HAP-1 (cell line): ENCODE measurements around the gene NALCN.

Experiments
- DNase-seq, 2 experiments: peaks; one replicate each; pipeline ENCODE4 v3.0.0-alpha.2; 2016 to 2020; ENCODE audit warnings: low spot score in 2 of 2
- H3K27me3 ChIP-seq: fragments of 250-450 bp; sonication (Bioruptor Pico); 2 replicates; pipeline ENCODE4 v1.5.1; 2020; ENCODE audit warnings: low read depth, mild to moderate bottlenecking, moderate library complexity
- H3K36me3 ChIP-seq: fragments of 250-450 bp; sonication (Bioruptor Pico); replicated peaks from 2 replicates; pipeline ENCODE4 v1.5.1; 2020; ENCODE audit warnings: mild to moderate bottlenecking
- H3K4me1 ChIP-seq: fragments of 250-450 bp; sonication (Bioruptor Pico); 2 replicates; pipeline ENCODE4 v1.5.1; 2020; ENCODE audit warnings: mild to moderate bottlenecking
- H3K4me3 ChIP-seq: fragments of 250-450 bp; sonication (Bioruptor Pico); 2 replicates; pipeline ENCODE4 v1.5.1; 2020; ENCODE audit warnings: mild to moderate bottlenecking, moderate library complexity
- H3K9me3 ChIP-seq: fragments of 250-450 bp; sonication (Bioruptor Pico); 2 replicates; pipeline ENCODE4 v1.5.1; 2020; ENCODE audit warnings: mild to moderate bottlenecking, moderate library complexity
- in situ Hi-C: fragments of 300-500 bp; cut with MboI; formaldehyde crosslinking; loops from 3 replicates; pipeline ENCODE4 v1.14.3; 2020; ENCODE audit warnings: low sequenced_read_pairs, inconsistent platforms, mixed read lengths

Gene NALCN

GRCh38 chr13:101306773-101307172 is 109.5 kb downstream of the NALCN start:
- Histone ChIP-seq H3K9me3 (no peaks in the 10 kb centered on the region), H3K27me3 (no peaks in the 10 kb centered on the region), H3K4me3 (no peak overlapping the region), H3K4me1 (no peaks in the 10 kb centered on the region), H3K36me3 (no peaks in the 10 kb centered on the region)
- no peak for DNase-seq
- in situ Hi-C loops, result no loop called here

DNA sequence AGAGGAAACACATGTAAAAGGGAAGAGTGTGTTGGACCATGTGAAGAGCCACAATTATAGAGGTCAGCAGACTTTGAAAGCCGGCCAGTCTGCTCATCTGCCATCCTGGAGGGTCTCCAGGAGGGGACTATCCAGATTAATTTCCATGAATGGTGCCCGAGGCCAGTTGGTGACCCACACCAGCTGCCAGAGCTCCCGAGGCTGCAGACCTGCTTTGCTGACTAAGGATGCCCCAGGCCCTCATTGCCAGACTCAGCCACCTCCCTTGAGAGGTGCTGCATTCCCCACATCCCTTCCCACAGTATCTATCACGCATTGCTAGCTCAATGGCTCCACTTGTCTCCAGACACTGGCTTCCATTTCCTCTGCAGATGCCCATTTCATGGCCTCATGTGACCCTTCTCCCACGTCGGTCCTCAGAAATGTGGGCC is 110.3 kb downstream of the NALCN start:
- H3K4me3 ChIP-seq, result no peak overlapping the region
- in situ Hi-C loops, result no loop called here
- DNase-seq, result no peak
- no peaks in the 10 kb centered on the region for H3K4me1 ChIP-seq
- H3K27me3 ChIP-seq, result no peaks in the 10 kb centered on the region
- no peaks in the 10 kb centered on the region for H3K9me3 ChIP-seq
- no peaks in the 10 kb centered on the region for H3K36me3 ChIP-seq

DNA sequence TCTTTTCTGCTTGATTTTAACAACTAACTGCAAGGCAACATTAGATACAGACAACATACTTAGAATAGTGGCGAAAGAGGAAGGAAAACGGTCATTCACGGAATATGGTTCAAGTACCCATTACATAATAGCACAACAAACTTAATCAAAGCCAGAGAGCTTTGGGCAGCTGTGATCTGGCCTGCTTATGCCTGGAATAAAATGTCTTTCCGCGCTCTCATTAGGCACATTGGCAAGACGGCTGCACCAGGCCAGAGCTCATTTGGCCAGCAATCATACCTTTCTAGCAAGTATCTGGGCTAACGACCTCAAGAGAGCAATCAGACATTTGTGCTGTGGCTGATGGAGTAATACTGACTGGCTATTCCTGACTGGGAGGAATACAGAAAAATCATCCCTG is 112.8 kb downstream of the NALCN start:
- Histone ChIP-seq H3K4me1 (no peaks in the 10 kb centered on the region), H3K36me3 (no peaks in the 10 kb centered on the region), H3K27me3 (no peaks in the 10 kb centered on the region), H3K9me3 (no peaks in the 10 kb centered on the region), H3K4me3 (no peak overlapping the region)
- in situ Hi-C loops, result no loop called here
- no peak for DNase-seq

DNA sequence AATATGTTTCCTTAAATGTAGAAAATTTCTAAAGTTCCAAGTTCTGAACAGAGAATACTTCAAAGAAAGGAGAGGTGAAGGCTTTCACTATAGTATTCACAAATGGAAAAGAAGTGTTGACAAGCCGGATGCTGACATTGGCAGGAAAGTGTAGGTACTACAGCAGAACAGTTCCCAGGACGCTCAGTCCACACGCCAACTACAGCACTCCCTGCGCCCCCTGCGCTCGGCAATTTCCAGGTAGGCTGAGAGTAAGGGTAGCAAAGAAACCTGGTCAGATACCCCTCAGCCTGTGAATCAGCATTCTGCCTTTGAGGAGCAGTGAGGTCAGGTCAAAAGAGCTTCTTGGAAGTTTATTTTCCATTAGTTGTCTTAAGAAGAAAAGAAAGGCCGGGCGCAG is 115.3 kb downstream of the NALCN start:
- H3K9me3 ChIP-seq, result no peaks in the 10 kb centered on the region
- no peak for DNase-seq
- no peaks in the 10 kb centered on the region for H3K4me1 ChIP-seq
- H3K4me3 ChIP-seq, result no peak overlapping the region
- H3K36me3 ChIP-seq, result no peaks in the 10 kb centered on the region
- no peaks in the 10 kb centered on the region for H3K27me3 ChIP-seq
- in situ Hi-C loops, result no loop called here

GRCh38 chr13:101300531-101300930 is 115.8 kb downstream of the NALCN start:
- no peak for DNase-seq
- H3K36me3 ChIP-seq, result no peaks in the 10 kb centered on the region
- in situ Hi-C loops, result no loop called here
- H3K4me3 ChIP-seq, result no peak overlapping the region
- no peaks in the 10 kb centered on the region for H3K4me1 ChIP-seq
- no peaks in the 10 kb centered on the region for H3K27me3 ChIP-seq
- no peaks in the 10 kb centered on the region for H3K9me3 ChIP-seq

DNA sequence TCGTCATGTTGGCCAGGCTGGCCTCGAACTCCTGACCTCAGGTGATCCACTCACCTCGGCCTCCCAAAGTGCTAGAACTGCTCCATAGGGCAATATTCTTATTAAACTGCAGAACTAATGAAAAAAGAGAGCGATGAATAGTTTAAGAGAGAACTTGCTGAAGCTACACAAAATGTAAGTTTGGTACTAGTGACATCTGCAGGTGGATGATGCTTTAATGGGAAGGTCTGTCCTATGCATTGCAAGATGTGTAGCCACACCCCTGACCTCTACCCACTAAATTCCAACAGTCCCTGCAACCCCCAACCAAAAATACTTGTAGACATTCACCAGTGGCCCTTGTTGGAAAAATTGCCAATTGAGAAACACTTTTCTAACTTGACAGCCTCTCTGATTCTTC is 117.8 kb downstream of the NALCN start:
- Histone ChIP-seq H3K27me3 (no peaks in the 10 kb centered on the region), H3K9me3 (no peaks in the 10 kb centered on the region), H3K4me1 (no peaks in the 10 kb centered on the region), H3K4me3 (no peak overlapping the region), H3K36me3 (no peaks in the 10 kb centered on the region)
- in situ Hi-C loops, result no loop called here
- DNase-seq, result no peak

GRCh38 chr13:101297794-101298193 is 118.5 kb downstream of the NALCN start:
- DNase-seq, result no peak
- H3K9me3 ChIP-seq, result no peaks in the 10 kb centered on the region
- no peaks in the 10 kb centered on the region for H3K27me3 ChIP-seq
- H3K4me1 ChIP-seq, result no peaks in the 10 kb centered on the region
- H3K36me3 ChIP-seq, result no peaks in the 10 kb centered on the region
- H3K4me3 ChIP-seq, result no peak overlapping the region
- in situ Hi-C loops, result no loop called here

- no peak overlapping the region for H3K4me3 ChIP-seq
- H3K9me3 ChIP-seq, result no peaks in the 10 kb centered on the region
- DNase-seq, result no peak
- H3K36me3 ChIP-seq, result no peaks in the 10 kb centered on the region
- in situ Hi-C loops, result no loop called here
- no peaks in the 10 kb centered on the region for H3K4me1 ChIP-seq
- H3K27me3 ChIP-seq, result no peaks in the 10 kb centered on the region; the same call in 1 of the 2 replicates
These were observed 123.6 kb downstream of the NALCN start for GRCh38 chr13:101292711-101293110.

- Histone ChIP-seq H3K4me3 (no peak overlapping the region), H3K9me3 (no peaks in the 10 kb centered on the region), H3K4me1 (no peaks in the 10 kb centered on the region), H3K36me3 (no peaks in the 10 kb centered on the region), H3K27me3 (no peaks in the 10 kb centered on the region; the same call in 1 of the 2 replicates)
- in situ Hi-C loops, result no loop called here
- no peak for DNase-seq
These were observed 124.4 kb downstream of the NALCN start for GRCh38 chr13:101291646-101292515.

DNA sequence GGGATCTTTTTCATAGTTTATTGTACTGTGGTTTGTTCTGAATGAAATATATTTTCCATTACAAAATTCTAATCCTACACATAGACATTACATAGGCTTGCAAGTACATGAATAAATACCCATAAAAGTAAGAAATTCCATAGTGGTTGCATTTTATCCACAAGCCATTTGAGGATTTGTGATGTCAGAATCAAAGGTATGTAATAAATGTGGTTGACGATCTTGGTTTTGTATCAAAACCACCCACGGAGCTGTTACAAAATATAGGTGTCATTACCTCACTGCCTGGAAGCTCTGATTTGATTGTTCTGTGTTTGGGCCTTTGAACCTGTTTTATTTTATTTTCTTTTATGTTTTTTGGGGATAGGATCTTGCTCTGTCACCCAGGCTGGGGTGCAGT is 125.1 kb downstream of the NALCN start:
- no peak for DNase-seq
- no peaks in the 10 kb centered on the region; the same call in 1 of the 2 replicates for H3K27me3 ChIP-seq
- in situ Hi-C loops, result no loop called here
- no peaks in the 10 kb centered on the region for H3K4me1 ChIP-seq
- no peaks in the 10 kb centered on the region for H3K36me3 ChIP-seq
- no peak overlapping the region for H3K4me3 ChIP-seq
- no peaks in the 10 kb centered on the region for H3K9me3 ChIP-seq

DNA sequence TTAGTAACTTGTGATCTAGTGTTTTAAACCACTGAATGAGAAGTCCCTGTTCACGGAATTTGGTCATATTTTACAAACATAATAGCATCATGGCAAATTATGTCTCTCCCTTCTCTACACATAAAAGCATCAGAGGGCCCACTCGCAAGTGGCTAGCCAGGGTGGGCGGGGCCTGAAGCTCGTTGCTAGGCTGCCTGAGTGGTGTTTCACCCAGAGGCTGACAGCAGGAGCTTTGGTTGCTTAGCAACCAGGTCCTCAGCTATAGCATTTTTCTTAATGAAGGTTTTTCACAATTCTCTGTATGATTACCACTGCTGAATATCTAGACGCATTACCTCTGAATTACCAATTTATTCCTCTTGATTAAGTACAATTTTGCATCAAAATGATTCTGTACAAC is 126.5 kb downstream of the NALCN start:
- in situ Hi-C loops, result no loop called here
- H3K27me3 ChIP-seq, result no peaks in the 10 kb centered on the region; the same call in 1 of the 2 replicates
- no peaks in the 10 kb centered on the region for H3K9me3 ChIP-seq
- DNase-seq, result peak; percentile 12 to 51
- H3K4me3 ChIP-seq, result no peak overlapping the region
- no peaks in the 10 kb centered on the region for H3K36me3 ChIP-seq
- H3K4me1 ChIP-seq, result no peaks in the 10 kb centered on the region

DNA sequence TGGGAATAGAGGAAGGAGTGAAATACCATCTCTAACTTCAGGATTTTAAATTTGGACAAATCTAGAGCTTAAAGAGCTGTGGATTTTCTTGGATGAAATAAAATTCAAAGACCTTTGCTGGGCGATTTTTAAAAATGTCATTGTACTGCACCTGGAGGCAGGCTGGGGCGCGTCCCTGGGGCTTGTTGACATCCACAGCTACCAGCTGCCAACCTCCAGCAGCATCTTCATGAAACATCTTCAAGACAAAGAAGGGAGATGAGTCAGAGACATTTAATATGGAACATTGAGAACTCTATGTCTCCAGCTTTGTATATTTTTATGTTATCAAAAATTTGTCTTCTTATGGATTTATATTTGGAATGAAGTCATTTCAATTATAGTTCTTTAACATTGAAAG is 132.5 kb downstream of the NALCN start:
- Histone ChIP-seq H3K36me3 (no peaks in the 10 kb centered on the region), H3K4me3 (no peak overlapping the region), H3K27me3 (no peaks in the 10 kb centered on the region), H3K9me3 (no peaks in the 10 kb centered on the region), H3K4me1 (no peaks in the 10 kb centered on the region)
- in situ Hi-C loops, result no loop called here
- DNase-seq, result no peak

DNA sequence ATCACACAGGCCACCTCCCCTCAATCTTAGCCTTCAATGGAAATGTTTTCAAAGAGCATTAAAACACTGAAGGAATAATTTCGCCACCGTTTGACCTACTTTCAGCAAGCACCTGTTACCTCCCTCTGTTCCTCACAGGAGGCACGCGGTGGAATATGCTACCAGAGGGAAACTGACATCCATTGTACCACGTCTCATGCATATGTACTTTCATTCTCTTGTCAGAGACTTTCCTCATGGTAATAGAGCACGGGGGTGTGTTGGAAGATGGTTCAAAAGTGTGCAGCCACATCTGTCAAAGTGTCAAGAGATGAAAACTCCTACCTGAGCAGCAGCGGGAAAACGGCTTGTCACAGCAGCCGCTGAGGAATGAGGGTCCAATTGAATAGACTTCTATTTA is 143.4 kb downstream of the NALCN start:
- no peak overlapping the region for H3K4me3 ChIP-seq
- H3K27me3 ChIP-seq, result no peaks in the 10 kb centered on the region
- DNase-seq, result no peak
- in situ Hi-C loops, result no loop called here
- H3K4me1 ChIP-seq, result no peaks in the 10 kb centered on the region
- H3K36me3 ChIP-seq, result no peaks in the 10 kb centered on the region
- no peaks in the 10 kb centered on the region for H3K9me3 ChIP-seq

DNA sequence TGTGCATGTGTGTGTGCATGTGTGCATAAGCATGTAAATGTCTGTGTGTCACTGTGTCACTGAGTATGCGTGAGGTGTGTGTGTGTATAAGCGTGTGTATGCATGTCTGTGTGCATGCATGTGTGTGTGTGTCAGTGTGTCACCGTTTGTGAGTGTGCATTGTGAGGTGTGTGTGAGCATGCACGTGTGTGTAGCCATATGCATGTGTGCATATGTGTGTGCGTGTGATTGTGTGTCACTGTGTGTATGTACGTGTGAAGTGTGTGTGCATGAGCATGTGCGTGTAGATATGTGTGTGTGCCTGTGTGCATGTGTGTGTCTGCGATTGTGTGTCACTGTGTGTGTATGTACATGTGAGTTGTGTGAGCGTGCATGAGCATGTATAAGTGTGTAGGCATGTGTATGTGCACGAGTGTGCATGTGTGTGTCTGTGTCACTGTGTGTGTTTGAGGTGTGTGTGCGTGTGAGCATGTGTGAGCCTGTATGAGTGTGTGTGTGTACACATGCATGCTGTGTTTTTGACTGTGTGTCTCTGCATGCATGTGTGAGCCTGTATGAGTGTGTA is 144.5 kb downstream of the NALCN start:
- DNase-seq, result no peak
- Histone ChIP-seq H3K4me3 (no peak overlapping the region), H3K27me3 (no peaks in the 10 kb centered on the region), H3K9me3 (no peaks in the 10 kb centered on the region), H3K36me3 (no peaks in the 10 kb centered on the region), H3K4me1 (no peaks in the 10 kb centered on the region)
- in situ Hi-C loops, result no loop called here
